GM12878 (cell line): ENCODE measurements around the gene CPLANE2. TPM values are rescaled to one million over a fixed set of nuclear protein-coding genes. Genes with fewer than 3 reads are reported as not detected.

Experiments used
- ATAC-seq: fragments of 200-7000 bp; cut with Tn5 transposase; 3 replicates; pipeline ENCODE4 v1.9.1; 2020; ENCODE audit warnings: mild to moderate bottlenecking, moderate library complexity
- BruUV-seq: library from RNA; stranded (reverse); fragments of 400-500 nt; replicated peaks from 2 replicates; lab custom pipeline; 2021; lab: Mats Ljungman, UMichigan
- CTCF ChIA-PET: fragments of 300-600 bp; sonication (Branson Sonifier 250); formaldehyde crosslinking; extraction: SDS; loops from one replicate; lab custom pipeline; 2021; ENCODE audit warnings: inconsistent platforms; lab: Yijun Ruan, JAX
- POLR2A ChIA-PET: fragments of 350-600 bp; formaldehyde crosslinking; extraction: SDS; loops from one replicate; lab custom pipeline; 2021; ENCODE audit warnings: inconsistent platforms; lab: Charles Lee
- RAD21 ChIA-PET: fragments of 300-600 bp; sonication (Branson Sonifier 250); formaldehyde crosslinking; loops from one replicate; lab custom pipeline; 2023; ENCODE audit warnings: antibody characterized with exemption; ENCODE audit not compliant: unreplicated experiment; lab: Charles Lee
- SMC1A ChIA-PET: fragments of 300-600 bp; sonication (Branson Sonifier 250); formaldehyde crosslinking; loops from one replicate; lab custom pipeline; 2023; ENCODE audit not compliant: unreplicated experiment, uncharacterized antibody; lab: Charles Lee
- DNase-seq: peaks from one replicate; pipeline ENCODE4 v3.0.0-alpha.2; 2011; ENCODE audit warnings: low read depth, low spot score
- FAIRE-seq: peaks from 3 replicates; lab custom pipeline; 2011; peaks lifted over from hg19 to GRCh38; lab: Jason Lieb, UNC
- H2AFZ ChIP-seq: 2 replicates; pipeline ENCODE4 v1.6.0; 2011; ENCODE audit warnings: low read depth, low read length, control low read depth; ENCODE audit not compliant: control insufficient read depth
- H3K27ac ChIP-seq: 2 replicates; pipeline ENCODE4 v1.5.1; 2011; ENCODE audit warnings: control low read depth; ENCODE audit not compliant: control insufficient read depth, insufficient read depth
- H3K27me3 ChIP-seq, 2 experiments: replicated peaks in 1 of 2; 2 replicates each; pipeline versions ENCODE4 v1.6.0 to v1.6.1; 2011; ENCODE audit warnings: low read length in 1 of 2; ENCODE audit not compliant: control insufficient read depth in 2 of 2, insufficient read depth in 2 of 2
- H3K36me3 ChIP-seq, 2 experiments: 2 replicates each; pipeline ENCODE4 v1.5.1; 2011; ENCODE audit warnings: low read length in 1 of 2; ENCODE audit not compliant: control insufficient read depth in 2 of 2, insufficient read depth in 2 of 2
- H3K4me1 ChIP-seq: 2 replicates; pipeline ENCODE4 v1.6.1; 2011; ENCODE audit warnings: mild to moderate bottlenecking, low read length, moderate library complexity, mixed read lengths; ENCODE audit not compliant: control insufficient read depth, insufficient read depth
- H3K4me2 ChIP-seq: 2 replicates; pipeline ENCODE4 v1.6.0; 2011; ENCODE audit warnings: control low read depth; ENCODE audit not compliant: control insufficient read depth, insufficient read depth
- H3K4me3 ChIP-seq: fragments of 200-600 bp; sonication (generic); 2 replicates; pipeline ENCODE4 v1.5.1; 2016
- H3K79me2 ChIP-seq: 2 replicates; pipeline ENCODE4 v1.6.0; 2011; ENCODE audit warnings: low read length; ENCODE audit not compliant: control insufficient read depth, insufficient read depth
- H3K9ac ChIP-seq: 2 replicates; pipeline ENCODE4 v1.8.0; 2011; ENCODE audit warnings: low read length, control low read depth, mixed read lengths; ENCODE audit not compliant: control insufficient read depth, insufficient read depth
- H3K9me3 ChIP-seq: replicated peaks from 3 replicates; pipeline ENCODE4 v1.5.1; 2011; ENCODE audit warnings: mild to moderate bottlenecking, low read length; ENCODE audit not compliant: control insufficient read depth, insufficient read depth
- H4K20me1 ChIP-seq: 2 replicates; pipeline ENCODE4 v1.6.0; 2011; ENCODE audit not compliant: control insufficient read depth, insufficient read depth
- ATF2 ChIP-seq: IDR thresholded peaks from 2 replicates; pipeline ENCODE4 v1.6.1; 2012; ENCODE audit warnings: low read length, inconsistent platforms
- CBFB ChIP-seq: IDR thresholded peaks from 2 replicates; pipeline ENCODE4 v1.6.1; 2016; ENCODE audit warnings: antibody characterized with exemption, low read depth
- CEBPB ChIP-seq, 2 experiments: fragments of 150-350 bp in 1 of 2; IDR thresholded peaks; 2 replicates each; pipeline ENCODE4 v1.6.1; 2012 to 2014; ENCODE audit warnings: low read depth in 2 of 2, low read length in 2 of 2, borderline replicate concordance in 1 of 2, inconsistent platforms in 1 of 2
- HDAC6 ChIP-seq: fragments of 200-600 bp; sonication (generic); IDR thresholded peaks from one replicate; pipeline ENCODE4 v1.8.0; 2017; ENCODE audit warnings: antibody characterized with exemption; ENCODE audit not compliant: unreplicated experiment
- JUNB ChIP-seq: IDR thresholded peaks from 2 replicates; pipeline ENCODE4 v1.6.1; 2016; ENCODE audit warnings: antibody characterized with exemption, mild to moderate bottlenecking
- KLF5 ChIP-seq: fragments of 450-650 bp; IDR thresholded peaks from 2 replicates; pipeline ENCODE4 v1.6.1; 2014; ENCODE audit warnings: mild to moderate bottlenecking; ENCODE audit not compliant: partially characterized antibody
- MLLT1 ChIP-seq: fragments of 450-650 bp; IDR thresholded peaks from 2 replicates; pipeline ENCODE4 v1.6.1; 2016; ENCODE audit warnings: mild to moderate bottlenecking
- MTA3 ChIP-seq: IDR thresholded peaks from 2 replicates; pipeline ENCODE4 v1.6.1; 2012; ENCODE audit warnings: low read length, inconsistent platforms, borderline replicate concordance
- MXI1 ChIP-seq: fragments of 150-350 bp; IDR thresholded peaks from 2 replicates; pipeline ENCODE4 v1.6.1; 2011; ENCODE audit warnings: low read depth, mild to moderate bottlenecking, inconsistent platforms, low read length, improper control_type of control experiment
- POLR2A ChIP-seq: IDR thresholded peaks from 2 replicates; pipeline ENCODE4 v1.6.1; 2011; ENCODE audit warnings: low read depth, mild to moderate bottlenecking, low read length
- POLR2AphosphoS2 ChIP-seq: IDR thresholded peaks from 2 replicates; pipeline ENCODE4 v1.6.1; 2011; ENCODE audit warnings: low read depth, mild to moderate bottlenecking, low read length, improper control_type of control experiment, moderate library complexity
- SPI1 ChIP-seq: IDR thresholded peaks from 2 replicates; pipeline ENCODE4 v1.6.1; 2011; ENCODE audit warnings: low read depth, mild to moderate bottlenecking, low read length, moderate library complexity, borderline replicate concordance; ENCODE audit not compliant: insufficient read depth
- YBX1 ChIP-seq: fragments of 450-650 bp; IDR thresholded peaks from 2 replicates; pipeline ENCODE4 v1.6.1; 2016; ENCODE audit warnings: antibody characterized with exemption
- ZNF217 ChIP-seq: fragments of 450-650 bp; IDR thresholded peaks from 2 replicates; pipeline ENCODE4 v1.6.1; 2017; ENCODE audit warnings: antibody characterized with exemption, mild to moderate bottlenecking
- ZNF24 ChIP-seq: fragments of 450-650 bp; IDR thresholded peaks from 2 replicates; pipeline ENCODE4 v1.6.1; 2017; ENCODE audit warnings: antibody characterized with exemption, mild to moderate bottlenecking
- ZZZ3 ChIP-seq: IDR thresholded peaks from 2 replicates; pipeline ENCODE4 v1.6.1; 2011; ENCODE audit warnings: low read depth; ENCODE audit not compliant: control insufficient read depth, insufficient read length
- WGBS: methylation state at CpG from one replicate; pipeline ENCODE4 v1.1.6; 2016; ENCODE audit warnings: low lambda C conversion rate; ENCODE audit not compliant: insufficient replicate concordance, insufficient coverage; ENCODE audit errors: missing lambda C conversion rate; 5-methylcytosine and 5-hydroxymethylcytosine counted together
- in situ Hi-C: fragments of 300-500 bp; cut with MboI; formaldehyde crosslinking; loops from 9 replicates; pipeline ENCODE4 v1.14.3; 2018; ENCODE audit warnings: mixed read lengths
- intact Hi-C: fragments of 100-400 bp; cut with micrococcal nuclease; formaldehyde crosslinking; loops from one replicate; pipeline ENCODE4 v1.14.2; 2022; ENCODE audit not compliant: unreplicated experiment
- polyA plus RNA-seq, 11 experiments: library from polyadenylated mRNA; depleted of rRNA in 4 of 11; unstranded in 6 of 11; stranded (reverse) in 5 of 11; fragments of >200 nt; fragmentation: Nextera tagmentation in 4 of 11; fragmentation: Illumina TruSeq in 1 of 11; extraction: Ambion mirVana in 4 of 11; extraction: Trizol in 1 of 11; gene quantifications; 1 replicate in 1 of 11; 2 replicates in 10 of 11; pipeline versions ENCODE4 v1.2.1 to v1.2.3, GENCODE V29; 2011 to 2016; ENCODE audit warnings: inconsistent platforms in 2 of 11, missing spikeins in 2 of 11, low read depth in 1 of 11
- total RNA-seq, 4 experiments: library from RNA; depleted of rRNA in 3 of 4; stranded (reverse); fragments of >200 nt in 3 of 4; fragmentation: Illumina TruSeq in 1 of 4; extraction: Trizol in 1 of 4; gene quantifications; 2 replicates each; pipeline versions ENCODE4 v1.2.1 to v1.2.3, GENCODE V29; 2013 to 2021

CPLANE2 gene
- total and polyA plus RNA-seq, 10 of the 15 experiments (the other 5 are each of a cell fraction or from before 2014, with no cell fraction given) = 0.09 to 4.5 (median 2.3) TPM; not detected in 1

GRCh38 chr1:16256478-16256877 lies 19.5 kb upstream of the CPLANE2 start (continued):
- no peak for TF ChIP-seq ZZZ3

- intact Hi-C loops (no loop called here), in situ Hi-C loops (no loop called here)
- ATAC-seq (no peak), FAIRE-seq (no peak), DNase-seq (no peak)
- Histone ChIP-seq H3K36me3 (peaks cover 11 to 25% of the 10 kb centered on the region in 2 experiments; a peak in 3 of 4 replicates), H2AFZ (no peak overlapping the region), H3K27me3 (no peaks in the 10 kb centered on the region), H3K4me3 (no peak overlapping the region), H3K27ac (no peak overlapping the region), H4K20me1 (no peaks in the 10 kb centered on the region), H3K79me2 (no peaks in the 10 kb centered on the region), H3K9ac (no peak overlapping the region), H3K4me1 (peaks cover 8% of the 10 kb centered on the region; the same call in 1 of the 2 replicates), H3K4me2 (no peak overlapping the region), H3K9me3 (no peaks in the 10 kb centered on the region)
- BruUV-seq = no TSS peak
- WGBS = 70% methylated on average over 4 of the region's 4 CpGs
- SMC1A ChIA-PET = interaction anchor here (0.5 to 1.2 kb wide), 7 partner anchors 10 to 183 kb away, joined by 3 to 4 read pairs (median 3); partner anchors contain the start of gene SPATA21
- no peak for TF ChIP-seq SPI1
- TF ChIP-seq MXI1 = no peak
- no peak for TF ChIP-seq MTA3
- TF ChIP-seq CBFB = no peak
- TF ChIP-seq JUNB = no peak
- TF ChIP-seq ZNF217 = no peak
- no peak for TF ChIP-seq CEBPB (IDR thresholded peaks at IDR 0.05; ENCODE audit: borderline replicate concordance in 1 of 2, low read depth in 2 of 2, low read length in 2 of 2)
- TF ChIP-seq HDAC6 = no peak
- no peak for TF ChIP-seq ZNF24
- TF ChIP-seq POLR2AphosphoS2 = no peak
- no peak for TF ChIP-seq POLR2A
- no peak for TF ChIP-seq KLF5
- TF ChIP-seq YBX1 = no peak
- no peak for TF ChIP-seq ATF2
- no peak for TF ChIP-seq MLLT1
- CTCF ChIA-PET = interaction anchor here (1.3 to 2.1 kb wide), 2 partner anchors 10 to 172 kb away, joined by 5 read pairs; no protein-coding TSS in a partner anchor
- RAD21 ChIA-PET = interaction anchor here (1.0 to 1.4 kb wide), 2 partner anchors 98 to 108 kb away, joined by 3 to 4 read pairs; partner anchors contain the start of gene FBXO42
- POLR2A ChIA-PET = interaction anchor here (0.6 to 1.2 kb wide), 3 partner anchors 11 to 69 kb away, joined by 3 to 6 read pairs (median 5); no protein-coding TSS in a partner anchor
Measured at GRCh38 chr1:16254263-16254928, 17.4 kb upstream of the CPLANE2 start.
